GOT3 (cell line): Measurements from ENCODE around the gene PLAAT2.
"Not testable (repeated sequence)": the region's sequence is repeated elsewhere in the genome, so short reads cannot be mapped to it uniquely, and the experiment has no call there.

Experiments
- DNase-seq: peaks from one replicate; lab custom pipeline; 2025; ENCODE audit warnings: mixed read lengths; lab: John Stamatoyannopoulos, UW

Gene PLAAT2

GRCh38 chr11:63549411-63549810 is 13.8 kb downstream of the PLAAT2 start:
- no peak for DNase-seq

- DNase-seq: no peak
Measured at GRCh38 chr11:63548178-63548577, 15.0 kb downstream of the PLAAT2 start.

- no peak for DNase-seq
Measured at GRCh38 chr11:63547061-63547460, 16.1 kb downstream of the PLAAT2 start.

- no peak for DNase-seq
Measured at GRCh38 chr11:63543711-63544110, 19.5 kb downstream of the PLAAT2 start.

GRCh38 chr11:63542506-63542905 is 20.7 kb downstream of the PLAAT2 start:
- DNase-seq: not testable (repeated sequence)

GRCh38 chr11:63537293-63538101 is 25.7 kb downstream of the PLAAT2 start:
- no peak for DNase-seq

GRCh38 chr11:63536669-63537292 is 26.4 kb downstream of the PLAAT2 start, which contains the start of gene PLAAT4:
PLAAT4 (plus strand) TSS chr11:63536808; CDS start chr11:63536869, 61 bp downstream.
- DNase-seq: no peak

GRCh38 chr11:63535734-63536133 is 27.4 kb downstream of the PLAAT2 start:
- DNase-seq: no peak

GRCh38 chr11:63534895-63535461 is 28.2 kb downstream of the PLAAT2 start:
- no peak for DNase-seq

- no peak for DNase-seq
Measured at GRCh38 chr11:63534076-63534475, 29.1 kb downstream of the PLAAT2 start.

- no peak for DNase-seq
Measured at GRCh38 chr11:63532799-63533475, 30.2 kb downstream of the PLAAT2 start.

GRCh38 chr11:63532117-63532516 is 31.1 kb downstream of the PLAAT2 start:
- no peak for DNase-seq

- DNase-seq: not testable (repeated sequence)
Measured at GRCh38 chr11:63531074-63531792, 31.9 kb downstream of the PLAAT2 start.

- DNase-seq: no peak
Measured at GRCh38 chr11:63530021-63530420, 33.2 kb downstream of the PLAAT2 start.

GRCh38 chr11:63529373-63529772 is 33.8 kb downstream of the PLAAT2 start:
- not testable (repeated sequence) for DNase-seq

- DNase-seq: not testable (repeated sequence)
Measured at GRCh38 chr11:63528729-63529278, 34.4 kb downstream of the PLAAT2 start.

- not testable (repeated sequence) for DNase-seq
Measured at GRCh38 chr11:63528156-63528555, 35.0 kb downstream of the PLAAT2 start.

- DNase-seq: no peak
Measured at GRCh38 chr11:63527667-63528066, 35.5 kb downstream of the PLAAT2 start.

- DNase-seq: no peak
Measured at GRCh38 chr11:63523151-63523550, 40.0 kb downstream of the PLAAT2 start.

- no peak for DNase-seq
Measured at GRCh38 chr11:63521896-63522295, 41.3 kb downstream of the PLAAT2 start.

- DNase-seq: no peak
Measured at GRCh38 chr11:63520606-63521170, 42.5 kb downstream of the PLAAT2 start.
